RWPE1 (cell line): ENCODE results near the gene SYT8.

ENCODE experiments used
- CTCF ChIA-PET: fragments of 350-600 bp; sonication (Branson Sonifier 250); formaldehyde crosslinking; extraction: SDS; loops from one replicate; lab custom pipeline; 2021; lab: Yijun Ruan, JAX
- POLR2A ChIA-PET: fragments of 400-600 bp; formaldehyde crosslinking; extraction: SDS; loops from one replicate; lab custom pipeline; 2020; ENCODE audit warnings: antibody characterized with exemption; ENCODE audit not compliant: low non-redundant PET; lab: Yijun Ruan, JAX
- DNase-seq: peaks from one replicate; pipeline ENCODE4 v3.0.0; 2012; ENCODE audit warnings: low spot score
- H3K27ac ChIP-seq: fragments of 450-650 bp; 2 replicates; pipeline ENCODE4 v1.5.1; 2017
- TF ChIP-seq, protein P1 (sequence below): fragments of 450-650 bp; conservative IDR thresholded peaks from 2 replicates; pipeline ENCODE4 v1.5.1; 2017; ENCODE audit warnings: low read depth, mild to moderate bottlenecking

SYT8 gene

DNA sequence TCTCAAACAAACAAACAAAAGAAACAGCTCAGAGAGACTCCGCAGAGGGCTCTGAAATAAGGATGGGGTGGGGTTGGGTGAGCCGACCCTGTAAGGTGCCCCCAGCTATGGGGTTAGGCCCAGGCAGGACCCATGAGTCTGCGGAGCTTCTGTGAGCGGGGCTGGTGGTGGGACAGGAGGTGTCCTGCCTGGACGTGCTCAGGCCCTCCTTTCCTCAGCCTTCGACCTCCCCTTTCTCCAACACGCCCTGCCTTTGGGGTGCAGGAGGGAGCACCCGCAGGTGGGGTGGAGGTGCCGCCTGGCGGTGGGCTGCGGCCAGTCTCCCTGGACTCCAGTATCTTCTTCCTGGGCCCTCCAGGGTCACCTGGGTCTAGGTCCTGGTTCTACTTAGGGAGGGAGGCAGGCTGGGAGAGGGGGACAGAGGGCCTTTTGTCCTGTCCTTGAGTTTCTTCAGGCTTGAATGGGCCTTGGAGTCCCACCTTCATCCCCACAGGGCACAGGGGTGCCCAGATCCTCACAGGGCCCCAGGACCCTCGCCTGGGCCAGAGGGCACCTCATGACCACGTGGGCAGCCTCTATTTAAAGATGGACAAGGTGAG lies 44.7 kb downstream of the SYT8 start:
- TF ChIP-seq, protein P1, sequence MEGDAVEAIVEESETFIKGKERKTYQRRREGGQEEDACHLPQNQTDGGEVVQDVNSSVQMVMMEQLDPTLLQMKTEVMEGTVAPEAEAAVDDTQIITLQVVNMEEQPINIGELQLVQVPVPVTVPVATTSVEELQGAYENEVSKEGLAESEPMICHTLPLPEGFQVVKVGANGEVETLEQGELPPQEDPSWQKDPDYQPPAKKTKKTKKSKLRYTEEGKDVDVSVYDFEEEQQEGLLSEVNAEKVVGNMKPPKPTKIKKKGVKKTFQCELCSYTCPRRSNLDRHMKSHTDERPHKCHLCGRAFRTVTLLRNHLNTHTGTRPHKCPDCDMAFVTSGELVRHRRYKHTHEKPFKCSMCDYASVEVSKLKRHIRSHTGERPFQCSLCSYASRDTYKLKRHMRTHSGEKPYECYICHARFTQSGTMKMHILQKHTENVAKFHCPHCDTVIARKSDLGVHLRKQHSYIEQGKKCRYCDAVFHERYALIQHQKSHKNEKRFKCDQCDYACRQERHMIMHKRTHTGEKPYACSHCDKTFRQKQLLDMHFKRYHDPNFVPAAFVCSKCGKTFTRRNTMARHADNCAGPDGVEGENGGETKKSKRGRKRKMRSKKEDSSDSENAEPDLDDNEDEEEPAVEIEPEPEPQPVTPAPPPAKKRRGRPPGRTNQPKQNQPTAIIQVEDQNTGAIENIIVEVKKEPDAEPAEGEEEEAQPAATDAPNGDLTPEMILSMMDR: no peak
- DNase-seq: no peak
- peak overlapping the region; percentile 100 for H3K27ac ChIP-seq
- POLR2A ChIA-PET: no interaction called here
- CTCF ChIA-PET: interaction anchor here (0.7 kb wide), 1 partner anchor 119 kb away, joined by 4 read pairs; no protein-coding TSS in a partner anchor

DNA sequence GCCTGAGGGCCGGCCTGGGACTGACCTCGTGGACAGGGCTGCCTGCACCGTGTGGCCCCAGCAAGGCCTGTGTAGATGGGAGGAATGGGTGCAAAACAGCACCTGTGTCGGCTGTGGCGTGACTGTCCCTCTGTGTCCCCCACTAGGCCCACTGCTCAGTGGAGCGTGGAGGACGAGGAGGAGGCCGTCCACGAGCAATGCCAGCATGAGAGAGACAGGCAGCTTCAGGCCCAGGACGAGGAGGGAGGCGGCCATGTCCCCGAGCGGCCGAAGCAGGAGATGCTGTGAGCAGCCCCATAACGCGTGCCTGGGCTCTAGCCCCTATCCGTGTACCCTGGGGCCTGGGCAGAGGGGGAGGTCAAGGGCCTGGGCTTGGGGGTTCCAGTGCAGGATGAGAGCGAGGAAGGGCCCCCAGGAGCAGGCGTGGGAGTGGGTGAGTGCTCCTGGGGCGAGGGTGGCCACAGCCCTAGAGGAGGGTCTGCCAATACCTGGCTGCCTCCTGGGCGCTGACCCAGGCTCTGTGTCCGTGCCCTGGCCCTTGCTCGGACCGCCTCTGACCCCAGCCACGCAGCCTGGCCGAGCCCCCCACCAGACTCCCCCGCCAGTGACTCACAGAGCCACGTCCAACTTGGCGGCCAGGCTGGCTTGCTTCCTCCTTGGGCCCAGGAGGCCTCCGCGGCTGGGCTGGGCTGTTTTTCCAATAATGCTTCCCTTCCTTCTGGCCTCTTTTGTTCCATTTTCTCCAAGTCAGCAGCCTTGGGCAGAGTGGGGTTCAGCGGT lies 45.3 kb downstream of the SYT8 start:
- CTCF ChIA-PET: interaction anchor here (0.7 kb wide), 1 partner anchor 118 kb away, joined by 4 read pairs; no protein-coding TSS in a partner anchor
- H3K27ac ChIP-seq: peak overlapping the region; percentile 100
- TF ChIP-seq, protein P1: no peak
- DNase-seq: no peak
- POLR2A ChIA-PET: no interaction called here

DNA sequence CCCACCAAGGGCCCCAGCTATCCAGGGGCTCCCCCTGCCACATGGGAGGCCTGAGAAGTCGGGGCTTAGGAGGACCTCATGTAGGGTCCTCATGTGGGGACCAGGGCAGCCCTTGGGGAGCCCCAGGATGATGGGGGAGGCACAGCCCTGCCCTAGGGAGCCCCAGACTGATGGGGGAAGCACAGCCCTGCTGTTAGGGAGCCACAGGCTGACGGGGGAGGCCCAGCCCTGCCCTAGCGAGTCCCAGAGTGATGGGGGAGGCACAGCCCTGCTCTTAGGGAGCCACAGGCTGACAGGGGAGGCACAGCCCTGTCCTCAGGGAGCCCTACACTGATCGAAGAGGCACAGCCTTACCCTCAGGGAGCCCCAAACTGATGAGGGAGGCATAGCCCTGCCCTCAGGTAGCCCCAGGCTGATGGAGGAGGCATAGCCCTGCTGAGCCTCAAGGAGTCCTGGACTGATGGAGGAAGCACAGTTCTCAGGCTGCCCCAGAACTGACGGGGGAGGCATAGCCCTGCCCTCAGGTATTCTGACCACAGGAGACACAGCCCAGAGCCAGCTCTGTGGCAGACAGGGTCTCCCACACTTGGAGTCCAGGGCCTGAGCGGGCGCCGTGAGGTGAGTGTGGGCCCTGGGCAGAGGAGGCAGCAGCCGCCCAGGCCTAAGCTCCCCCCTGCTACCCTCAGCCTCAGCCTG lies 46.1 kb downstream of the SYT8 start:
- peak overlapping the region; percentile 100 for H3K27ac ChIP-seq
- no peak for DNase-seq
- TF ChIP-seq, protein P1: no peak
- ChIA-PET POLR2A (no interaction called here), CTCF (interaction anchor here (1.8 kb wide), 1 partner anchor 147 kb away, joined by 7 read pairs; no protein-coding TSS in a partner anchor)

DNA sequence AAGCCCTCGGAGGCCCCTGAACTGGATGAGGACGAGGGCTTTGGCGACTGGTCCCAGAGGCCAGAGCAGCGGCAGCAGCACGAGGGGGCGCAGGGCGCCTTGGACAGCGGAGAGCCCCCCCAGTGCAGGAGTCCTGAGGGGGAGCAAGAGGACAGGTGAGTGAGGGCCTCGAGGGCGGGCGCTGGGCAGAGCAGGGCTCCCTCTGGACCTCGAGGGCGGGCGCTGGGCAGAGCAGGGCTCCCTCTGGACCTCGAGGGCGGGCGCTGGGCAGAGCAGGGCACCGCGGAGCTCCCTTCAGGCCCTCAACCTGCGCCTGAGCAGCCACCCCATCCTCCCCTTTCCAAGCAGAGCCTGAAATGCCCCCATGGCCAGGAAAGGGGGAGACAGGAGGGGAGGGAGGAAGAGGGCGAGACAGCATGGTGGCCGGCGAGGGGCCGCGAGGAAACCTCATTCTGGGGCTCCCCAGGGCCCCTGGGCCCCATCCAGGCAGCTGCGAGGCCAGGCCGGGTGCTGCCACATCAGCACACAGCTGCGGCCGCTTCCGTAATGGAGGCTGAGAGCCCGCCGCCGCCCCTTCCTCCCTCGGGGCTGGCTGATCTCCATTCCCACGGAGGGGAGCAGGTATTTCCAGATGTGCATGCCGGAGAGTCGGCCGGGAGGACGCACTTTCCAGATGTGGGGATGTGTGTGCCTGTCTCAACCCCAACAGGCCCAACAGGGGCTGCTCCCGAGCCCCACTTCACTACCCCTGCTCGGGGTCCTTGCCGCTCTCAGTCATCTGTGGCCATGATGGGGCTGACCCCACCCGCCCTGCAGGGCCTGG lies 46.9 kb downstream of the SYT8 start:
- ChIA-PET CTCF (interaction anchor here (0.5 to 2.5 kb wide), 45 partner anchors 8 to 272 kb away, joined by 3 to 24 read pairs (median 5); partner anchors contain the start of genes H19, PRR33 and TNNI2), POLR2A (no interaction called here)
- TF ChIP-seq, protein P1: no peak
- H3K27ac ChIP-seq: peak overlapping the region; percentile 100
- DNase-seq: no peak

DNA sequence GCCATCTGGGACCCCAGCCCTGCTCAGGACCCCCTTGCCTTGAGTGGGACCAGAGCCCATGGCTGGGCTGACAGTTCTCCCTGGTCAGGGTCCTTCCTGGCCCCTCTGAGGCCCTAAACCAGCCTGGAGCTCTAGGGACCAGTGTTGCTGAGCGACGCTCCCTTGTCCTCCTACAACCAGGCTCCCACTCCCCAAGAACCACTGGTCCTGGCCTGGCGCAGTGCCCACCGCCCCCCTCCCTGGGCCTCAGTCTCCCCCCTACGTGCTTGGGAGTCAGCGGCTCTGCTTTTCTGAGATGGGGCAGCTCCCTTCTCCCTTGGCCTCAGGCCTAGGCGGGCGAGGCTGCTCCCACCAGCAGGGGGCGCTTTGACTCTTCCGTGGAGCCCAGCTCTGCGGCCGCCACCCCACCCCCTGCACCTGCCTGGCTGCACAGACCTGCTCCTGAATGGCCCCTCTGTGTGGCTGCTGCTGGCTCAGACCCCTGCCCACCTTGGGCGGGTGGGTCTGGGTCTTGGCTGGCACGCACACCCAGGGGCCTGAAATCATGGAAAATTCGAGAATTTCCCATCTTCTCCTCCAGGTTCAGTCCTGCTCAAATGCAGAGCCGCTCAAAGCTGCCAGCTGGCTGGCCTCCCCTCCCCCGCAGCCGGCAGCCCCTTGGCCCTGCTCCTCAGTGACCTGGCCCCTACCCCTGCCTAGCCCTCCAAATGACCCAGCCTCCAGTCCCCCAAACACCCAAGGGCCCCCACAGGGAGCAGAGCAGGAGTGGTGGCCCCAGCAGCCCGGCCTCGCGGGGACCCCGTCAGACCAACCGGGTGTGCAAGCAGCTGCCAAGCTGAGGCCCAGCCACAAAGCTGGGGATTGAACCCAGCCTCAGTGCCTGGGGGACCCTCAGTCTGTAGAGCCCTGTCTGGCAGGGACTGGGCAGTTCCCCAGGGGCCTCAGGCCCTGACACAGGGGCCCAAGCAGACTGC lies 47.8 kb downstream of the SYT8 start:
- TF ChIP-seq, protein P1: peak; percentile 88
- POLR2A ChIA-PET: no interaction called here
- peak overlapping the region; percentile 100 for H3K27ac ChIP-seq
- DNase-seq: peak; percentile 82
- CTCF ChIA-PET: interaction anchor here (0.5 to 2.5 kb wide), 47 partner anchors 9 to 271 kb away, joined by 3 to 24 read pairs (median 5); partner anchors contain the start of genes H19, PRR33 and TNNI2
